Caco-2 (cell line): ENCODE results near the gene C5orf58. TPM values are rescaled to one million over a fixed set of nuclear protein-coding genes. Genes with fewer than 3 reads are reported as not detected.

Experiments used
- BruUV-seq: library from RNA; stranded (reverse); fragments of 400-500 nt; replicated peaks from 2 replicates; lab custom pipeline; 2021; lab: Mats Ljungman, UMichigan
- CTCF ChIA-PET: fragments of 300-600 bp; sonication (Branson Sonifier 250); formaldehyde crosslinking; loops from one replicate; lab custom pipeline; 2022; ENCODE audit warnings: antibody characterized with exemption; lab: Charles Lee
- POLR2A ChIA-PET: fragments of 300-600 bp; sonication (Branson Sonifier 250); formaldehyde crosslinking; loops from one replicate; lab custom pipeline; 2022; ENCODE audit warnings: antibody characterized with exemption; lab: Charles Lee
- DNase-seq, 2 experiments: peaks; one replicate each; pipeline versions ENCODE4 v3.0.0 to v3.0.0-alpha.2; 2020 to 2022
- H3K27me3 ChIP-seq: replicated peaks from 2 replicates; pipeline ENCODE4 v1.6.0; 2011; ENCODE audit warnings: low read length; ENCODE audit not compliant: control insufficient read depth, insufficient read depth
- H3K36me3 ChIP-seq: 2 replicates; pipeline ENCODE4 v1.5.1; 2011; ENCODE audit warnings: low read length; ENCODE audit not compliant: control insufficient read depth, insufficient read depth
- H3K4me1 ChIP-seq: fragments of 250-450 bp; sonication (Bioruptor Pico); 2 replicates; pipeline ENCODE4 v1.5.1; 2020; ENCODE audit warnings: mild to moderate bottlenecking
- H3K4me3 ChIP-seq: 2 replicates; pipeline ENCODE4 v1.5.1; 2011; ENCODE audit warnings: low read depth, mild to moderate bottlenecking, control low read depth, low read length
- H3K9me3 ChIP-seq: fragments of 250-450 bp; sonication (Bioruptor Pico); 2 replicates; pipeline ENCODE4 v1.5.1; 2020; ENCODE audit warnings: mild to moderate bottlenecking, moderate library complexity
- H3K27ac Mint-ChIP-seq: one replicate; pipeline ENCODE4 v1.8.0; 2022; ENCODE audit warnings: mixed read lengths; ENCODE audit not compliant: unreplicated experiment
- H3K27me3 Mint-ChIP-seq: one replicate; pipeline ENCODE4 v1.8.0; 2022; ENCODE audit warnings: mixed read lengths; ENCODE audit not compliant: insufficient read depth, unreplicated experiment
- H3K36me3 Mint-ChIP-seq: one replicate; pipeline ENCODE4 v1.8.0; 2022; ENCODE audit warnings: mild to moderate bottlenecking, mixed read lengths; ENCODE audit not compliant: insufficient read depth, unreplicated experiment
- H3K4me1 Mint-ChIP-seq: one replicate; pipeline ENCODE4 v1.8.0; 2022; ENCODE audit warnings: low read depth, mixed read lengths; ENCODE audit not compliant: unreplicated experiment
- H3K4me3 Mint-ChIP-seq: one replicate; pipeline ENCODE4 v1.8.0; 2022; ENCODE audit warnings: mild to moderate bottlenecking, moderate library complexity, mixed read lengths; ENCODE audit not compliant: unreplicated experiment
- H3K9me3 Mint-ChIP-seq: one replicate; pipeline ENCODE4 v1.8.0; 2022; ENCODE audit warnings: mixed read lengths; ENCODE audit not compliant: unreplicated experiment
- intact Hi-C: fragments of 100-400 bp; cut with micrococcal nuclease; formaldehyde crosslinking; loops from one replicate; pipeline ENCODE4 v1.10.0; 2022; ENCODE audit not compliant: unreplicated experiment
- total RNA-seq: library from RNA; stranded (reverse); gene quantifications from 2 replicates; pipeline ENCODE4 v1.2.3, GENCODE V29; 2022
- TF ChIP-seq, protein P1 (sequence below), 2 experiments: fragments of 200-600 bp in 1 of 2; IDR thresholded peaks; 1 replicate in 1 of 2; 2 replicates in 1 of 2; pipeline versions ENCODE4 v1.5.1 to v1.8.0; 2011 to 2022; ENCODE audit warnings: antibody characterized with exemption in 1 of 2, control low read depth in 1 of 2, inconsistent platforms in 1 of 2, low read depth in 1 of 2, low read length in 1 of 2, mild to moderate bottlenecking in 1 of 2, moderate library complexity in 1 of 2; ENCODE audit not compliant: insufficient read depth in 1 of 2, severe bottlenecking in 1 of 2, unreplicated experiment in 1 of 2

Gene C5orf58
- total RNA-seq, 1 experiment from 2014 or later, result not detected

DNA sequence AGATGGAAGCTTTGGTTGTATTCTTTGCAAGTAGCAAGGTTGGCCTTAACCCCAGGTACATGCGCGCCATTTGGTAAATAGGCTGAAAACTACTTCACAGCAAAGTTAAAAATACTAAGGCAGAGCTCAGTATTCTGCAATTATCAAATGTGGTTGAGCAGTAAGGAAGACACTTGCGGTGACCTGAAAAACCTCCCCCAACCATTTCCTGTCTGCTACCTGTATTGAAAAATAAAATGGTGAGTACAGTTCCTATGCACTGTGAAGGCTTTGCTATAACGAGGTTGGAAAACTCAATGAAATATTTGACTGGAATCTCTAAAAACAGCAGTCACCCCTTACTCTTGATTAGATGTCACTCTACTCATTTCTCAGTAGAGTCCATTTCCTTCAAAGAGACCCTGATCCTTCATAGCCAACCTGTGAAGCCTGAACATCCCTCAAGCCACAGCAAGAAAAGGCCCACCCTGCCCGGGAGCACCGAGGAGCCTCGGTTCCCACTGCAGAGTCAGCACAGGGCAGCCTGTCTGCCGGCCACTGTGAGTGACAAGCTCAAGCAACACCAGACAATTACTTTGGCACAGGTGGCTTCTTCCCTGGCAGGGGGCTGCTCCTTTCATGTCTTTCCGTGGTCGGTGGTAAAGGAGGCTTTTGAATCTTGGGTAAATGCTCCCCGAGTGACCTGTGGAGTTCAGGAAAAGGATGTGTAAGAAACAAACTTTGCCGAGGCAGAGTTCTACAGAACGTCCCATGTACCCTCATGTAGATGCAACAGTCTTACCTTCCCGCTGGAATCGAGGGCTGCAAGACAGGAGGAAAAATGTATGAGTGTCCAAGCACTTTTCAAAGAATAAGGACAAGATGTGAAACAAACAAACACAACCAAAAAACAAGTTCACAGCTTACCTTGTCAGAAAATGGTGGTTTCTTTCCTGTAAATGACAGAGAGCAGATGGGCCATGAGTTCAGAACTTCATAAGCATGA, 29.6 kb downstream of the C5orf58 start:
- no peaks in the 10 kb centered on the region for H3K4me1 Mint-ChIP-seq
- CTCF ChIA-PET, result no interaction called here
- H3K27me3 ChIP-seq, result peaks cover 3% of the 10 kb centered on the region
- no peaks in the 10 kb centered on the region for H3K36me3 ChIP-seq
- no peak overlapping the region for H3K4me3 Mint-ChIP-seq
- no TSS peak for BruUV-seq
- H3K27ac Mint-ChIP-seq, result no peak overlapping the region
- H3K36me3 Mint-ChIP-seq, result no peaks in the 10 kb centered on the region
- no peak for DNase-seq
- H3K27me3 Mint-ChIP-seq, result peaks cover 39% of the 10 kb centered on the region
- H3K4me1 ChIP-seq, result no peaks in the 10 kb centered on the region
- POLR2A ChIA-PET, result no interaction called here
- no peak overlapping the region for H3K4me3 ChIP-seq
- intact Hi-C loops, result no loop called here
- TF ChIP-seq, protein P1, sequence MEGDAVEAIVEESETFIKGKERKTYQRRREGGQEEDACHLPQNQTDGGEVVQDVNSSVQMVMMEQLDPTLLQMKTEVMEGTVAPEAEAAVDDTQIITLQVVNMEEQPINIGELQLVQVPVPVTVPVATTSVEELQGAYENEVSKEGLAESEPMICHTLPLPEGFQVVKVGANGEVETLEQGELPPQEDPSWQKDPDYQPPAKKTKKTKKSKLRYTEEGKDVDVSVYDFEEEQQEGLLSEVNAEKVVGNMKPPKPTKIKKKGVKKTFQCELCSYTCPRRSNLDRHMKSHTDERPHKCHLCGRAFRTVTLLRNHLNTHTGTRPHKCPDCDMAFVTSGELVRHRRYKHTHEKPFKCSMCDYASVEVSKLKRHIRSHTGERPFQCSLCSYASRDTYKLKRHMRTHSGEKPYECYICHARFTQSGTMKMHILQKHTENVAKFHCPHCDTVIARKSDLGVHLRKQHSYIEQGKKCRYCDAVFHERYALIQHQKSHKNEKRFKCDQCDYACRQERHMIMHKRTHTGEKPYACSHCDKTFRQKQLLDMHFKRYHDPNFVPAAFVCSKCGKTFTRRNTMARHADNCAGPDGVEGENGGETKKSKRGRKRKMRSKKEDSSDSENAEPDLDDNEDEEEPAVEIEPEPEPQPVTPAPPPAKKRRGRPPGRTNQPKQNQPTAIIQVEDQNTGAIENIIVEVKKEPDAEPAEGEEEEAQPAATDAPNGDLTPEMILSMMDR (IDR thresholded peaks at IDR 0.05; ENCODE audit: insufficient read depth in 1 of 2, low read depth in 1 of 2, low read length in 1 of 2, severe bottlenecking in 1 of 2, unreplicated experiment in 1 of 2), result no peak
- no peaks in the 10 kb centered on the region for H3K9me3 Mint-ChIP-seq
- H3K9me3 ChIP-seq, result no peaks in the 10 kb centered on the region

DNA sequence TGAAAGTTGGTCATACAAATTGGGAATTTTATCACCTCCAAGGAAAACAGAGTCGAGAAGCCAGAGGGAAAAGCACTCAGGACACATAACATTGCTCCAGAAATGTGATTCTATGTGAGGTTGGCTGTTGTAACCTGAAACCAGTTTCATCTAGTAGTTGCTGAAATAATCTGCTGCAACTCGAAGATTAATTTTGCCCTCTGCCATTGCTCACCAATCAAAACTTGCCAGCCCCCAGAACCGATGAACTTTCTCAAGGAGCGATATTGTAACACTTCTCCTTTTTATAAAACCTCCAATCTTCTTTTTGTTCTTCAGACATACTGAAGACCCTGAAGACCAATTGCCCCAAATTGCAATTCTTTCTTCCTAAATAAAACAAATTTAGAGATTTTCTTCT, 31.1 kb downstream of the C5orf58 start:
- POLR2A ChIA-PET, result no interaction called here
- no peaks in the 10 kb centered on the region for H3K4me1 Mint-ChIP-seq
- H3K36me3 ChIP-seq, result no peaks in the 10 kb centered on the region
- TF ChIP-seq, protein P1 (IDR thresholded peaks at IDR 0.05; ENCODE audit: insufficient read depth in 1 of 2, low read depth in 1 of 2, low read length in 1 of 2, severe bottlenecking in 1 of 2, unreplicated experiment in 1 of 2), result no peak
- peaks cover 3% of the 10 kb centered on the region for H3K27me3 ChIP-seq
- DNase-seq, result no peak
- H3K9me3 ChIP-seq, result no peaks in the 10 kb centered on the region
- no peaks in the 10 kb centered on the region for H3K36me3 Mint-ChIP-seq
- H3K4me3 Mint-ChIP-seq, result no peak overlapping the region
- H3K4me3 ChIP-seq, result no peak overlapping the region
- no TSS peak for BruUV-seq
- no peaks in the 10 kb centered on the region for H3K4me1 ChIP-seq
- intact Hi-C loops, result no loop called here
- H3K27ac Mint-ChIP-seq, result no peak overlapping the region
- peaks cover 40% of the 10 kb centered on the region for H3K27me3 Mint-ChIP-seq
- CTCF ChIA-PET, result no interaction called here
- H3K9me3 Mint-ChIP-seq, result no peaks in the 10 kb centered on the region

DNA sequence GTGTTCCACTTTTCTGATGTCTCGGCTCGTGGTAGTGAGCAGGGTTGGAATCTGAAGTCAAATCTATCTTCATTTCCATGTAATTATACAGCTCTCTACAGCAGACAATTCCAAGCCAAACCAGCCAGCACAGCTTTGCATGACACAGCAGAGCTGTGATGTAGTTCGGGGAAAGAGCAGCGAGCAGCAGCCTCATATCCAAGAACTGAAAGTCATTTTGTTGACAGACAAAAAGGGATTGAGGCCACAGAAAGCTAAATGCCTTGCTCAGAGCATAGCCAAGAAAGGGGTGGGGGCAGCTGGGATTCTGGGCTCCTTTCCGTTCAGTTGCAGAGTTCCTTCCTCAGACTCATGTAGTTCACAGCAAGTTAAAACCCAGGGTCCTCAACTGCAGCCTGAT, 32.7 kb downstream of the C5orf58 start:
- no peaks in the 10 kb centered on the region for H3K4me1 Mint-ChIP-seq
- no peak overlapping the region for H3K27ac Mint-ChIP-seq

More for the DNA sequence above, 32.7 kb downstream of the C5orf58 start:
- H3K9me3 ChIP-seq, result no peaks in the 10 kb centered on the region
- ChIA-PET POLR2A (no interaction called here), CTCF (interaction anchor here (1.9 kb wide), 1 partner anchor 39 kb away, joined by 7 read pairs; no protein-coding TSS in a partner anchor)
- H3K4me1 ChIP-seq, result no peaks in the 10 kb centered on the region
- no peak overlapping the region for H3K4me3 ChIP-seq
- H3K27me3 Mint-ChIP-seq, result peaks cover 39% of the 10 kb centered on the region
- DNase-seq, result no peak
- no peak overlapping the region for H3K4me3 Mint-ChIP-seq
- H3K27me3 ChIP-seq, result peaks cover 3% of the 10 kb centered on the region
- H3K9me3 Mint-ChIP-seq, result no peaks in the 10 kb centered on the region
- TF ChIP-seq, protein P1 (IDR thresholded peaks at IDR 0.05; ENCODE audit: insufficient read depth in 1 of 2, low read depth in 1 of 2, low read length in 1 of 2, severe bottlenecking in 1 of 2, unreplicated experiment in 1 of 2), result no peak
- BruUV-seq, result no TSS peak
- no peaks in the 10 kb centered on the region for H3K36me3 ChIP-seq
- no peaks in the 10 kb centered on the region for H3K36me3 Mint-ChIP-seq
- intact Hi-C loops, result loop anchor here (5.0 kb wide), 1 partner anchor 367 kb away; no protein-coding TSS in a partner anchor
